Measurements from ENCODE around the gene PPP1R10. TPM values are rescaled to one million over a fixed set of nuclear protein-coding genes. Genes with fewer than 3 reads are reported as not detected.
A peak's percentile ranks its signal among the peaks of the same experiment; 100 is the strongest.

Gene PPP1R10
- total and polyA plus RNA-seq, 4 donors: 26.0 to 56.9 (median 45.9) TPM

DNA sequence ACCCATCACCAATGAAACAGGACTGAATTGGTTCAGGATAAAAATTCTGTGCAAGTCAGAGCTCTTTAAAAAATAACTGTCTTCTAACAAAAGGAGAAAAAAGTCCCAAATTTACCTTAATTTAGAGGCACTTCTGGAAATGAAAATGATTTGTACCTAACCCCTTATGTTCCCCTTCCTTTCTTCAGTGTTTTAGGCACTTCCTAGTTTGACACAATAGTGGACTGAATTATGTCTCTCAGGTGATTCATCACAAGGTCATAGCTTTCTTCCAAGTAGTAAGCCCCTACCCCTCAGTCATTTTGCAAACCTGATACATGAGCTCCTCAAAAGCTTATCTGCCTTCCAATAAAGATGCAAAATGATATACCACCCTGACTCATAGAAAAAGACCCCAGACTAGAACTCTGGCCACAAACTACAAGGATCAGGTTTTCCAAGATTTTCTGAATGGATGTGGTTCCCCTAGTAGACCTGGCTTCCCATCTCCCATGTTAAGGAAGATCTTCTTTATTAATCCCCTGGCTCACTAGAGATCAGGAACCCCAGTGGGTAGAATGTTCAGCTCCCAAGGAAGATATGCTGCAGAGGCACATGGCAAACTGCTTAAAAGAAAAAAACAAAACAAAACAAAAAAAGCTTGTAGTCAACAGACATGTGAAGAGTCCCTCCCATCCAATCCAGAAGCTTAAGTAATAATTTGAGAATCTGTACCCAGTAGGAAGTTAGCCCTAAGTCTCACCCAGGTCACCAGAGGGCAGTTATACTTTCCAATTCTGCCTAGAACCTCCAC lies 3.6 kb downstream of the PPP1R10 start:
- Histone ChIP-seq H3K27me3 (ENCODE audit: control insufficient read depth, insufficient read depth, low read length) (no peaks in the 10 kb centered on the region), H3K27ac (ENCODE audit: low read depth, low read length) (peak overlapping the region; percentile 74), H3K36me3 (ENCODE audit: control insufficient read depth, insufficient read depth, low read length) (peaks cover 18% of the 10 kb centered on the region), H3K9me3 (ENCODE audit: control insufficient read depth, insufficient read depth, low read length) (no peaks in the 10 kb centered on the region), H3K4me3 (ENCODE audit: low read depth, low read length) (no peak overlapping the region), H3K4me1 (ENCODE audit: control insufficient read depth, insufficient read depth, low read length) (peaks cover 5% of the 10 kb centered on the region)
- DNase-seq (ENCODE audit: low read depth in 4 of 6, low spot score in 6 of 6): no peak

GRCh38 chr6:30612687-30613248 lies 4.3 kb downstream of the PPP1R10 start:
- Histone ChIP-seq H3K4me1 (ENCODE audit: control insufficient read depth, insufficient read depth, low read length) (peaks cover 3% of the 10 kb centered on the region), H3K27ac (ENCODE audit: low read depth, low read length) (peak overlapping the region; percentile 74), H3K36me3 (ENCODE audit: control insufficient read depth, insufficient read depth, low read length) (peaks cover 25% of the 10 kb centered on the region), H3K27me3 (ENCODE audit: control insufficient read depth, insufficient read depth, low read length) (no peaks in the 10 kb centered on the region), H3K9me3 (ENCODE audit: control insufficient read depth, insufficient read depth, low read length) (no peaks in the 10 kb centered on the region), H3K4me3 (ENCODE audit: low read depth, low read length) (no peak overlapping the region)
- DNase-seq (ENCODE audit: low read depth in 4 of 6, low spot score in 6 of 6): peak in 1 of 6 donors; percentile 51
- 67% methylated on average over 4 of the region's 6 CpGs for WGBS (ENCODE audit: insufficient coverage)

GRCh38 chr6:30612213-30612612 lies 4.8 kb downstream of the PPP1R10 start:
- peak overlapping the region; percentile 74 for H3K27ac ChIP-seq (ENCODE audit: low read depth, low read length)
- DNase-seq (ENCODE audit: low read depth in 4 of 6, low spot score in 6 of 6): peak in 2 of 6 donors; percentile 43 to 57
- WGBS (ENCODE audit: insufficient coverage): no CpG with 5 or more reads among the region's 1 CpG
- H3K4me1 ChIP-seq (ENCODE audit: control insufficient read depth, insufficient read depth, low read length): peaks cover 3% of the 10 kb centered on the region
- no peaks in the 10 kb centered on the region for H3K9me3 ChIP-seq (ENCODE audit: control insufficient read depth, insufficient read depth, low read length)
- no peaks in the 10 kb centered on the region for H3K27me3 ChIP-seq (ENCODE audit: control insufficient read depth, insufficient read depth, low read length)
- H3K36me3 ChIP-seq (ENCODE audit: control insufficient read depth, insufficient read depth, low read length): peaks cover 26% of the 10 kb centered on the region
- H3K4me3 ChIP-seq (ENCODE audit: low read depth, low read length): no peak overlapping the region

DNA sequence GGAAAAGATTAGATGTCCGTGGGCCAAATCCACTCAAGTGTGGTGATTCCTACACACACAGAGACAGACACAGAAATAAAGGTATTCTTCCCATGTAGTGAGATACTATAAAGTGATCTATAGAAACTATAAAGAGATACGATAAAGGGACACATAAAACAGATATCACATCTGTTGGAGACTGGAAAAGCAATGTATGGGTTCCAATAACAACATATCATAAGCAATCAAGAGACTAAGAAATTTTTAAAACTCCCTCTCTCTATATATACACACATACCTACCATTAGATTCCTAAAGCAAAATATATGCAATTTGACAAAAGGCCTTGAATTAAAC lies 5.2 kb downstream of the PPP1R10 start:
- Histone ChIP-seq H3K4me1 (ENCODE audit: control insufficient read depth, insufficient read depth, low read length) (peaks cover 3% of the 10 kb centered on the region), H3K4me3 (ENCODE audit: low read depth, low read length) (no peak overlapping the region), H3K36me3 (ENCODE audit: control insufficient read depth, insufficient read depth, low read length) (peaks cover 24% of the 10 kb centered on the region), H3K27ac (ENCODE audit: low read depth, low read length) (no peak overlapping the region), H3K27me3 (ENCODE audit: control insufficient read depth, insufficient read depth, low read length) (no peaks in the 10 kb centered on the region), H3K9me3 (ENCODE audit: control insufficient read depth, insufficient read depth, low read length) (no peaks in the 10 kb centered on the region)
- WGBS (ENCODE audit: insufficient coverage): no CpG with 5 or more reads among the region's 2 CpGs
- no peak for DNase-seq (ENCODE audit: low read depth in 4 of 6, low spot score in 6 of 6)

DNA sequence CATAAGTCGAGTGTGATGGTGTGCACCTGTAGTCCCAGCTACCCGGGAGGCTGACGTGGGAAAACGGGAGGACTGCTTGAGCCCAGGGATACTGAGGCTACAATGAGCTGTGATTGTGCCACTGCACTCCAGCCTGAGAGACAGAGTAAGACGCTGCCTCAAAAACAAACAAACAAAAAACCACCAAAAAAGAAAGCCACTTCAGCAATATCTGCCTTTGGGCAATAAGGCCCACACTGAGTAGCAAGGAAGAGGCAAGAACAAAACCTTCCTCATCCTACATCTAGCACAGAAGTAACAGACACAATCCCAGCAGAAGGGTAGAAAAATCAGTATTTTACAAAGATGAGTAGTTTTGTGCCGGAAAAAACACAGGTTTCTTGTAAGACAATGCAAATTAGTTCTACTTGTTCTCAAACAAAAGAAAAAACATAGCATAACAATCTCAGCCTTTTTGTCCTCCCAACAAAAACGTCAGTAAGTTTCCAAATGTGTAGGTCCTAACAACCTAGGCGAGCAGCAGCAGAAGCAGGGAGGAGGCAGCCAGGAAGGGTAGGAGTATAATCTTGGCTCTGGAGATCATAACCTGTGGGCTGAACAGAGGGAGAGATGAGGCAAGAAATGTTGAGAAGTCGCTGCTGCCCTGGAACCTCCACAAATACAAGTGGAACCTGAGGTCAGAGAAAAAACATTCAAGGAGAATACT lies 5.7 kb downstream of the PPP1R10 start:
- H3K4me3 ChIP-seq (ENCODE audit: low read depth, low read length): no peak overlapping the region
- no peaks in the 10 kb centered on the region for H3K27me3 ChIP-seq (ENCODE audit: control insufficient read depth, insufficient read depth, low read length)
- no peaks in the 10 kb centered on the region for H3K9me3 ChIP-seq (ENCODE audit: control insufficient read depth, insufficient read depth, low read length)
- peaks cover 3% of the 10 kb centered on the region for H3K4me1 ChIP-seq (ENCODE audit: control insufficient read depth, insufficient read depth, low read length)
- peaks cover 24% of the 10 kb centered on the region for H3K36me3 ChIP-seq (ENCODE audit: control insufficient read depth, insufficient read depth, low read length)
- DNase-seq (ENCODE audit: low read depth in 4 of 6, low spot score in 6 of 6): no peak
- no peak overlapping the region for H3K27ac ChIP-seq (ENCODE audit: low read depth, low read length)
- 86% methylated on average over 5 of the region's 9 CpGs for WGBS (ENCODE audit: insufficient coverage)

GRCh38 chr6:30610065-30610464 lies 7.0 kb downstream of the PPP1R10 start:
- Histone ChIP-seq H3K9me3 (ENCODE audit: control insufficient read depth, insufficient read depth, low read length) (no peaks in the 10 kb centered on the region), H3K4me3 (ENCODE audit: low read depth, low read length) (no peak overlapping the region), H3K36me3 (ENCODE audit: control insufficient read depth, insufficient read depth, low read length) (peaks cover 36% of the 10 kb centered on the region), H3K27me3 (ENCODE audit: control insufficient read depth, insufficient read depth, low read length) (no peaks in the 10 kb centered on the region), H3K4me1 (ENCODE audit: control insufficient read depth, insufficient read depth, low read length) (peaks cover 3% of the 10 kb centered on the region), H3K27ac (ENCODE audit: low read depth, low read length) (no peak overlapping the region)
- no peak for DNase-seq (ENCODE audit: low read depth in 4 of 6, low spot score in 6 of 6)
- WGBS (ENCODE audit: insufficient coverage): no CpG with 5 or more reads among the region's 4 CpGs

DNA sequence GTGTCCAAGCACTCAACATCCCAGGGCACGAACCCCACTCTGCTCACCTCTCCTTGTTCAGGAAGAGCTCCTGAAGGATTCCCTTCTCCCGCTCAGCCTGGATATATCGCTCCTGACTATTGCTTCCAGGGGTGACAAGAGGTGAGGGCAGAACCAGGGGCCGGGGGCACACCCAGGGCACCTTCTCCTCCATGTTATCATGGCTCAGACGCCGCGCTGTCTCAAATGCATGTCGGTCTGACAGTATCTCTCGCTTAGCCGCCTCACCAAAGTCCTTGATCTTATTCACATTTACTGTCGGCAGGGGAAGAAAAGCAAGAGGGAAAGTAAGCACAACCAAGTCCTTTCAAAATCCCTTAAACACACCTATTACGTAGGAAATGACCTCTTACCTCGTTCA lies 13.1 kb downstream of the PPP1R10 start:
- WGBS (ENCODE audit: insufficient coverage): 96% methylated on average over 13 of the region's 13 CpGs
- no peak for DNase-seq (ENCODE audit: low read depth in 4 of 6, low spot score in 6 of 6)
- H3K4me3 ChIP-seq (ENCODE audit: low read depth, low read length): no peak overlapping the region

GRCh38 chr6:30601815-30602641 lies 15.0 kb downstream of the PPP1R10 start:
- no peaks in the 10 kb centered on the region for H3K27me3 ChIP-seq (ENCODE audit: control insufficient read depth, insufficient read depth, low read length)
- H3K36me3 ChIP-seq (ENCODE audit: control insufficient read depth, insufficient read depth, low read length): peaks cover 74% of the 10 kb centered on the region
- DNase-seq (ENCODE audit: low read depth in 4 of 6, low spot score in 6 of 6): no peak
- 95% methylated on average over 23 of the region's 39 CpGs for WGBS (ENCODE audit: insufficient coverage)
- H3K27ac ChIP-seq (ENCODE audit: low read depth, low read length): no peak overlapping the region
- no peaks in the 10 kb centered on the region for H3K4me1 ChIP-seq (ENCODE audit: control insufficient read depth, insufficient read depth, low read length)
- no peaks in the 10 kb centered on the region for H3K9me3 ChIP-seq (ENCODE audit: control insufficient read depth, insufficient read depth, low read length)
- no peak overlapping the region for H3K4me3 ChIP-seq (ENCODE audit: low read depth, low read length)

More for the DNA sequence above, 13.1 kb downstream of the PPP1R10 start:
- no peak overlapping the region for H3K27ac ChIP-seq (ENCODE audit: low read depth, low read length)
- H3K27me3 ChIP-seq (ENCODE audit: control insufficient read depth, insufficient read depth, low read length): no peaks in the 10 kb centered on the region
- H3K36me3 ChIP-seq (ENCODE audit: control insufficient read depth, insufficient read depth, low read length): peaks cover 85% of the 10 kb centered on the region
- no peaks in the 10 kb centered on the region for H3K9me3 ChIP-seq (ENCODE audit: control insufficient read depth, insufficient read depth, low read length)
- H3K4me1 ChIP-seq (ENCODE audit: control insufficient read depth, insufficient read depth, low read length): no peaks in the 10 kb centered on the region

- Histone ChIP-seq H3K27ac (ENCODE audit: low read depth, low read length) (no peak overlapping the region), H3K27me3 (ENCODE audit: control insufficient read depth, insufficient read depth, low read length) (no peaks in the 10 kb centered on the region), H3K9me3 (ENCODE audit: control insufficient read depth, insufficient read depth, low read length) (no peaks in the 10 kb centered on the region), H3K36me3 (ENCODE audit: control insufficient read depth, insufficient read depth, low read length) (peaks cover 70% of the 10 kb centered on the region), H3K4me3 (ENCODE audit: low read depth, low read length) (no peak overlapping the region), H3K4me1 (ENCODE audit: control insufficient read depth, insufficient read depth, low read length) (no peaks in the 10 kb centered on the region)
- DNase-seq (ENCODE audit: low read depth in 4 of 6, low spot score in 6 of 6): no peak
- 81% methylated on average over 6 of the region's 6 CpGs for WGBS (ENCODE audit: insufficient coverage)
These were observed 15.6 kb downstream of the PPP1R10 start for GRCh38 chr6:30601436-30601814.

Data from spinal cord (tissue), 10 donors.